Activated CD8-positive, alpha-beta memory T cell treated with anti-CD3 and anti-CD28 coated beads, Interleukin-2, amount 50 U/mL, for 1 hour (primary cell): ENCODE data around the gene PRR5.
"Not testable (repeated sequence)": the region's sequence is repeated elsewhere in the genome, so short reads cannot be mapped to it uniquely, and the experiment has no call there.

Experiments
- DNase-seq: peaks from one replicate; pipeline ENCODE4 v3.0.0-alpha.2; 2020; ENCODE audit errors: extremely low read depth

The PRR5 gene

DNA sequence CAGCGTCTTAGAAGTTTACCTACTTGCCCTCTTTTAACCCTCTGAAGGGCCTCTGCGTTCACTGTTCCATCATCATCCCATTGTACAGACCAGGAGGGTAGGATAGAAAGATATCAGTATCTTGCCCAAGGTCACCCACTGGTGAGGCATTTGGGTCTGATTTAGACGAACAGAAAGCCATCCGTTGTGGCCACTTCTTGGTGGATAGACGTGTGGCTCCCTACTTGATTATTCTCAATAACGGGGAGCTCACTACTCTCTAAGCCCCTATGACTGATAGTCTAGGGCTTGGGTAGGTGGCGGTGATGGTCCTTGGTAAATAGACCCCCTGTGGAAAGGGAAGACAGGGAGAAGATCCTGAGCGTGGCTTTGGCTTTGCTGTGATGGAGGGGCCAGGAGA is 28.6 kb upstream of the PRR5 start:
- no peak for DNase-seq

DNA sequence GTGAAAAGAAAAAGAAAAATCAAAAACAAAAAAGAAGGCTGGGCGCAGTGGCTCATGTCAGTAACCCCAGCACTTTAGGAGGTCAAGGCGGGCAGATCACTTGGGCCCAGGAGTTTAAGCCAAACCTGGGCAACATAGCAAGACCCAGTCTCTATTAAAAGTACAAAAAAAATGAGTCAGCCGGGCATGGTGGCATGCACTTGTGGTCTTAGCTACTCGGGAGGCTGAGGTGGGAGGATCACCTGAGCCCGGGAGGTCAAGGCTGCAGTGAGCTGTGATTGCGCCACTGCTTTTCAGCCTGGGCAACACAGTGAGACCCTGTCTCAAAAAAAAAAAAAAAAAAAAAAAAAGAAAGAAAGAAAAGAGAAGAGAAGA is 26.0 kb upstream of the PRR5 start:
- not testable (repeated sequence) for DNase-seq

DNA sequence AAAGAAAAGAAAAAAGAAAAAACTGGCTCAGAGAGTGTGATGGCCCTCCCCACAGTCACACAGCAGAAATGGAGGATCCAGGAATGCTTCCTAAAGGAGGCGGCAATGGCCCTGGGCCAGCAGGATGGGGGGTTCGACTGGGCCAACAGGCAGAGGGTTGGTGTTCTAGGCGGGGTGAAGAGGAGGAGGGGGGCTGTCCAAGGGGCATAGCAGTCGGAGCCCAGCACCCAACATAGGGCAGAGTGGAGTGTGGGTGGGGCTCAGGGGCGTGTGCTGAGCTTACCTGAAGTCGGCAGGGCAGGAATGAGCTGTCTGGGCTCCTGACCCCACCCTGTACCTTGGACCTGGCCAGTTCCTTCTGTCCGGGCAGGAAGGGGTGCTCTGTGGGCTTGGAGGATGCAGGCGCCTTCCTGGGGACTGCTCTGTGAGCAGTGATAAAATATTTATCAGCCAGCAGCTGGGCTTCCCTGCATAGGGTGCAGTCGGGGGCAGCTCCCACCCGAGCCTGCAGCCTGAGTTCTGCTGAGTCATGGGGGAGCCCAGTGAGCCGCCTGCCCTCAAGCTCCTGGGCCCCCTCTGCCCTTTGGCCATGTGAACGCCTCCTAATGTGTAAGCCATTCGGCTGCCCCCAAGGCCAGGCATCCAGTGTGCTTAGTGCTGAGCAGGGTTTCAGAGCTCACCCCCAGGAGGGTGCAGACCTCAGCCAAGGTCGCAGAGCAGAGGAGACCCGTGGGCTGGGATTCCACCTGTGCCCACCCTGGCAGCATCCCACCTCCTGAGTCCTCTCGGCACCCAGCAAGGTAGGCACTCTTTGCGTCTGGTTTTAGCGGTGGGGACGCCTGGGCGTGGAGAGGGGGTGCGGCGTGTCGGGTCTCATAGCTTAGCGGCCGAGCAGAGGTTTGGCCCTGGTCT is 25.3 kb upstream of the PRR5 start:
- DNase-seq = no peak

DNA sequence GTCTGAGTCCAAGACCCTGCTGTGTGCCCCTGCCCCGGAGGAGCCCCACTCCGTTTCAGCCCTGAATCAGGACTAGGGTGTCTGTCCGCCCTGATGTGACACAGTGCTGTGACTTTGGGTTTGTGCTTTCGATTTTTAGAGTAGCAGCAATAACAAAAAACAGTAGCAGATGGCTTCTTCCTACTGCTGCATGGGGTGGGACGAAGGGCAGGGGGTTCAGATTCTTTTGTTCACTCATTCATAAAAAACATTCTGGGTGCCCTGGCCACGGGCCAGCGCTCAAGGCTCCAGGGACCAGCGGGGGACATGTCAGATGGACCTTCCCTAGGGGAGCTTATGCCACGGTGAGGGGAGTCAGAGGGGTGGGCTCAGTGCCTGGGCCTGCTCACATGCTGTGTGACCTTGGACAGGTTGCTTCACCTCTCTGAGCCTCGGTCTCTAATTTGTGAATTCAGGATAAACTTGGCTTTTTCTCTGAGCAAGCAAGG is 24.6 kb upstream of the PRR5 start:
- DNase-seq = no peak

DNA sequence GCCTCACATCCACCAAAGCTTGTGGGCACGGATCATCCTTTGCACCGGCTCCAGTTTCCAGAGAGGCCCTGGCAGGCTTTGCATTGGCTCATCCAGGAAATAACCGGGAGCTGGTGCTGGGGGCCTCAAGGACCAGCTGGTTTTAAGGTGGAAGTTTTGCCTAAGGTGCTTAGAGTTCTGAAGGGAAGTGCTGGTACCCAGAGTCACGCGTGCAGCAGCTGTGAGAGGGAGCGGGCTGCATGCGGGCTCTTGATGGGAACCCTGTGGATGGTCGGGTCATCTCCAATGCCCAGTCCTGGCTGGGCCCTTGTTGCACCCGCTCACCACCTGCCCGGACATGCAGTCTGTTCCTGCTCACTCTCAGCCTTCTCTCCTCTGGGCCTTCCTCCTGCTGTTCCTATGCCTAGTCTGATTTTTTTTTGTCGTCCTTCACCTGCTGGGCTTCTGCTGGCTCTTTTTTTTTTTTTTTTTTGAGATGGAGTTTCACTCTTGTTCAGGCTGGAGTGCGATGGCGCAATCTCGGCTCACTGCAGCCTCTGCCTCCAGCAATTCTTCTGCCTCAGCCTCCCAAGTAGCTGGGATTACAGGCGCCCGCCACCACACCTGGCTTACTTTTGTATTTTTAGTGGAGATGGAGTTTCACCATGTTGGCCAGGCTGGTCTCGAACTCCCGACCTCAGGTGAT is 24.0 kb upstream of the PRR5 start:
- DNase-seq = no peak

DNA sequence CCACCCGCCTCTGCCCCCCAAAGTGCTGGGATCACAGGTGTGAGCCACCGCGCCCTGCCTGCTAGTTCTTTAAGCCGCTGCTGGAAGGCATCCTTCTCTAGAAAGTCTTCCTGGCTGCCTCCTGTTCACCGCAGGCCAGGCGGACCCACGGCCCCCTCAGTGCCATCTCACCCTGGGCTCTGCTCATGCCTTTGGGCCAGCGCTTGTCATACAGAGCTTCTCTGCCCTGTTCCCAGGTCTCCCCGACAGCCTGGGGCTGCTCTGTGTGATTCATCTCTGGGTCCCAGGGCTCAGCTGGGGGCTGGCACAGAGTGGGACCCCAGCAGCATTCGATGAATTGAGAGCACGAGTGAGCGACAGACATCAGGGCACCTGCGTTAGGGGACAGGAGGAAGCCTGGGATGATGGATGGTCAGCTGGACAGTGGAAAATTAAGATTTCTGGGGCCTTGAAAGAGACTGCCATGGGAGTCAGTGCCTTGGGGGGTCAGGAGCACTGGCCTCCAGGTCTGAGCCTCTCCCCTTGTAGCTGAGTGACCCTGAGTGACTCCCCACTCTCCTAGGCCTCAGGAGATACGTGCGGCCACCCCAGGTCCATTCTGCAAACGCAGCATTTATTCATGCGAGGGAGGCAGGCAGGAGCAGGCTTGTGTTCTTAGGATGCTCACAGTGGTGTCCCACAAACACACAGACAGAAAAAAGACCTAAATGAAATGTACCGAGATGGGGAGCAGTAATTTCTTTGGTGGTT is 23.3 kb upstream of the PRR5 start:
- no peak for DNase-seq

DNA sequence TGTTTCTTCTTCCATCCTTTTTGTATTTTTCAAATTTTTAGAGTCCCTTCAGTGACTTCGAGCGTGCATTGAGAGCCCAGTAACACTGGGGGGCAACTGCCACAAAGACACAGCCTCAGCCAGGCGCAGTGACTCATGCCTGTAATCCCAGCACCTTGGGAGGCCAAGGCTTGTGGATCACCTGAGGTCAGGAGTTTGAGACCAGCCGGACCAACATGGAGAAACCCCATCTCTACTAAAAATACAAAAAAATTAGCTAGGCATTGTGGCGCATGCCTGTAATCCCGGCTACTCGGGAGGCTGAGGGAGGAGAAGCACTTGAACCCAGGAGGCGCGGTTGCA is 22.7 kb upstream of the PRR5 start:
- not testable (repeated sequence) for DNase-seq

DNA sequence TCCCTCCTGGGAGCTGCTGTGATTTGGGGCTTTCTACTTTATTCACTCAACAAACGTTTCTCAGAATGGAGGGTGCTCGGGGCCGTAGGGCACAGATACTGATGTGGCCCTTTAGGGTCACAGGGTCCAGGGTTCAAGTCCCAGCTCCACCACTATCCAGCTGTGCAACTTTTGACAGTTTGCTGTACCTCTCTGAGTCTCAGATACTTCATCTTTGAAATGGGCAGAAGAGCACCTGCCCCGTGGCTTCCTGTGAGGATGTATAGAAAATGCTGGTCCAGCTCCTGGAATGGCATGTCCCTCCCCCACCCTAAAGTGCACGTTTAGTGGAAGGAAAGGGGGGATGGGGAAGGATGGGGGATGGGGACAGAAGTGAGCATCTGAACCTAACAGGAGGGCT is 21.9 kb upstream of the PRR5 start:
- no peak for DNase-seq

DNA sequence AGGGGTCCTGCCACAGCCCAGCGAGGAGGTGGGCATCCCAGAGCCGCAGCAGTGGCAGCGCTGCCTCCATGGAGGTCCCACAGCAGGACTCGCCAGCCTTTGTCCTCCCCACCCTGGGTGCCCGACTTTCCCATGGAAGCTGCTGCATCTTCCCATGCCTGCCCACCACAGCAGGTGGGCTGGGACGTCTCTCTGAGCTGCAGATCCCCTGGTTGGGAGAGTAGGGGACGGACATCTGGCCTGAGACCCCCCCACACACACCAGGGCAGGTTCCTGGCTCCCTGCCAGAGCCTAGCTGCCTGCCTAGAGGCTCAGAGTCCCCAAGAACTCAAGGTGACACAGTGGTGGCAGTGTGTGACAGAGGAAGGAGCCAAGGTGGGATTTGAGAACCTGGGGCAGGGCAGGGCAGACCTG is 21.5 kb upstream of the PRR5 start:
- DNase-seq = no peak

DNA sequence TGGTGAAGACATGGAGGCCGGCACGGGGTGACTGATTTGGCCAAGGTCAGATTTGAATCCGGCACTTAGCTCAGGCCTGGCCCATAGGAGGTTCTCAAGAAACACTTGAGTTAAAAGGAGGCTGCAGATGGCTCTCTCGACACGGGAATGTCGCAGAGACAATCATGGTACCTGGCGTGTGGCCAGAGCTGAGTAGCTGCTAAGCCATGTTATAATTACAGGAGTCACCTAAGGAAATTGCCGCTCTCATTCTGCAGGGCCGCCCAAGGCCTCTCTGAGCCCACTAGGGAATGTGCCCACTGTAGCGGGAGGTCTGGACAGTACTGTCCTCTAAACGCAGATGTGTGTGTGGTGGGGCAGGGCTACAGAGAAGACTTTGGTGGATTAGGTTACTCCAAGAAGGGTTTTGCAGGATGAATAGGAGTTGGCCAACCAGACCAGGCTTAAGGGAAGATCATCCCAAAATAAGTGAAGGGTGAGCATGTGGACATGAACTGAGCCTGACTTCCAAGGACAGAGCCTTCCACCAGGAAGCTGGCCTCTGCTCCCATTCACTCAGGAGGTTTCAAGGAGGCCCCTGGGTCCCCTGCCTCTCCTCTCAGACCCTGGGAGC is 19.3 kb upstream of the PRR5 start:
- no peak for DNase-seq

DNA sequence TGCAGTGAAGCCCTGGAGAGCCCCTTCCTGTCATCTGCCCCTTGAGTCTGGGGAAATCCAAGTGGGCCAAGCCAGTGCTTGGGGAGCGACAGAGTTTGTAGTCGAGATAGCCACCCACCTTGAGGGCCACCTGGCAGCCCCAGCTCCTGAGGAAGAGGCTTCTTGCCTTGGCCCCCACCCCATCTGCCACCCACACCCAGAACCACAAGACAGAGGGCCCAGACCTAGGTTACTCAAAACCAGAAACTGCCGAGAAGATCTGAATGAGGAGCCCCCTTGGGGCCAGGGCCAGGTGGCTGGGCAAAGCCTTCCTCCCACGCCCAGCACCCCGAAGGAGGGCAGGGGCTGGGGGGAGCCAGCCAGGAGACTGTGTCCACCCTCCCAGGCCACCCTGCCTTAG is 18.8 kb upstream of the PRR5 start:
- DNase-seq = no peak

DNA sequence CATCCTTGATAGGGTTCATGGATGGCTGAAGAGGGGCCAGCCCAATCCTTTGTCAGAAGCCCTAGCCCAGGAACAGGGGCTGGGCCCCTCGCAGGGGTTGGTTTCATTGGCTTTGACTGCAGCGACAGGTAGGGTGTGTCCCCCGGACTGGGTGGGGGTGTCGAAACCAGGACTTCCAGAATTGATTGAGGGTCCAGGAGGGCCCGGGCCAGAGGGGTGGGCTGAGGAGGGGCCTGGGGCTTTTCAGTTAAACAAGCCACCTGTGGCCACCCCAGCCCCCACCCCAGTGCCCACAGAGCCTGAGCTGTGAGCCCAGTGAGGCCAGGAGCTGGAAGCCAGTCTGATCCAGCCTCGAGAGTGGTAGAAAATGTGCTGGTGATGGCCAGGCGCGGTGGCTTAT is 18.1 kb upstream of the PRR5 start:
- DNase-seq = no peak

DNA sequence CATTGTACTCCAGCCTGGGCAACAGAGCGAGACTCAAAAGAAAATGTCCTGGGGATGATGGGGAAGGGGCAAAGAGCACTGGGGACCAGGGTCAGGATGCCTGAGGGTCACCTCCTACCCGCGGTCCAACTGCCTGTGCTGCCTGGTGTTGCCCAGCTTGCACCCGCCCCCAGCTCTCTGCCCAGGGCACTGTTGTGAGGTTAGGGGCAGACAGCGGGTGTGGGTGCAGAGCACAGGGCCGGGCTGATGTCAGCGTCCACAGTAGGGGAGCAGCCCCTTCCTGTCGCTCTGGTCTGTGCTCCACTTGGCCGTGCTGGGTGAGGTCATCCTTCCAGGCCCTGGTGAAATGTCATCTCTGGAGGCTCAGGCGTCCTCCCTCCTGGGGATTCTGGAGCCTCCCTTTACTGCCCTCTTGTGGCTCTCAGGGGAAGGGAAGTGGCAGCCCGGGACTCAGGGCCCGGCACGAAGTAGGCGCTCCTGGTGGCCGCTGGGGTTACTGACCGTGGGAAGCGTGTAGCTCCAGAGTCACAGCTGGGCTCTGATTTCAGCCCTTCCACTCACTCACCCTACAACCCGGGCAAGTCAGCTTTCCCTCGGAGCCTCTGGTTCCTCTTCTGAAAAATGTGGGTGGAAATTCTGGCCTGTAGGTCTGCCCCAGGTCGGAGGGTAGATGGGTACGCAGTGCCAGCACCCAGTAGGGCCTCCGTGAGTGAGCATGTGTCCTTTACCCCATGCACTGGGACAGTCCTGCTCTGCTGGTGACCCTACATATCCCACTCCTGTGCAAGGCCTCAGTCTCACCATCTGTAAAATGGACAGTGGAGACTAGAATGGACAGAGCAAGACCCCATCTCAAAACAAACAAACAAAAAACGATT is 17.3 kb upstream of the PRR5 start:
- DNase-seq = peak; percentile 55

DNA sequence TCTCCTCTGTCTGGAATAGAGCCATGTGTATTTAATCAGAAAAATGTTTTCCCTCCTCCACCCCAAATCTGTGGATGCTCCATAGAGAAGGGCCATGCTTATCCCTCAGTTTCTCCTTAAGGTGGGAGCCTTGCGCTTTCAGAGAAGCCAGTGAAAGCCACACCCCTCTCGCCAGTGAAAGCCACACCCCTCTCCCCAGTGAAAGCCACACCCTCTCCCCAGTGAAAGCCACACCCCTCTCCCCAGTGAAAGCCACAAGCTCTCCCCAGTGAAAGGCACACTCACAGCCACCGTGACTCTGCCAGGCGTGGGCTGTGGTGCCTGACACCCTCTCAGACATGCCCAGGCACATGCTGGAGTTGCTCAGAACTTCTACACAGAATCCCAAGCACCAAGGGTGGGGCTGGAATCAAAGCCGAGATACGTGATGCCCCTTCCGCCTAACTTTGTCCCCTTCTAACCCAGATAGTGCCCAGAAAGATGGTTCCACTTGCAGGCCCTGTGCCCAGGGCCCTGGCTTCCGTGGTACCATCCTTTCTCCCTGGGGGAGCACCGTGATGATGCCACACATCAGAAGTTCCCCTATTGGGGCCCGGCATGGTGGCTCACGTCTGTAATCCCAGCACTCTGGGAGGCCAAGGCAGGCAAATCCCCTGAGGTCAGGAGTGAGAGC is 16.5 kb upstream of the PRR5 start:
- DNase-seq = peak; percentile 63

DNA sequence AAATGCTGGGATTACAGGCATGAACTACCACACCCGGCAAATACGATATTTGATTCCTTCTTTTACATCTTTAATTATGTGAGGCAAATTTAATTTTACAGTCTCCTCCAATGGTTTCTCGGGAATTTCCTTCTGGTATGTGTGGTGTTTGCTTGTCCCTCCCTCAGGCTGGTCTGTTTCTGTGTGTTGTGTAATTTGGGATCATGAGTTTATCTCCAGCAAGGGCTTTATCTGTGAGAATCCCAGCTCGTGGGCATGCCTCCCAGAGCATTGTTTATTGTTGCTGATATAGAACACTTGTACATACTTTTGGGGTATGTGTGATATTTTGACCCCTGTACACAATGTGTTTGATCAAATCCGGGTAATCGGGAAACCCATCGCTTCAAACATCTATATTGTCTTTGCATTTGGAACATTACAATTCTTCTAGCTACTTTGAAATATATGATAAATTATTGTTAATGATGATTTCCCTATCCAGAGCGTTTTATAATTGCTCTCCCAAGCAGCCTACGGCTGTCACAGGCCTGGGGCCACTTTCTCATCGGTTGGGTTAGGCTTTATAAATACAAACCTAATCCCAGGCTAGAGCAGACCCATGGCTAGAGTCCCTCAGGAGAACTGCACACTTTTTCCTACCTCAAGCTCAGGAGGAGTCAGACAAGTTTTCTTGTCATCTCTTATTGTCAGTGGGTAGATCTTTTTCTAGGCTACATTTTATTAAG is 15.0 kb upstream of the PRR5 start:
- DNase-seq = no peak

DNA sequence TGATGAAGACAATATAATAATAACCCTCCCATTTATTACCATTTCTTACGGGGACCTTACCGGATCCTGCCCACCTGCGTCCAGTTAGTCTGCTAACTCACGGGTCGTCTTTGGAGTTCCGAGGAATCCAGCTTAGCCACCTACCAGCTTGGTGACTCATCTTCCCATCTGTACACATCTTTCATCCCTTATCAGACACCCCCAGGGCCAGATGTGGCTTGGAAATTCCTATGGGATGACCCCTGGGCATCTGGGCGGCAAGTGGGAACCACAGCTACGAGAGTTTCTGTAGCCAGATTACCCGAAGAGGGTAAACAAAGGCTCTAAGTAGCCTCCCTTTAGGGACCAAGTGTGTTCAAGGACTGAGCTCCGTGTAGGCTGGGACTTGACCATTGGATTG is 12.8 kb upstream of the PRR5 start:
- no peak for DNase-seq

DNA sequence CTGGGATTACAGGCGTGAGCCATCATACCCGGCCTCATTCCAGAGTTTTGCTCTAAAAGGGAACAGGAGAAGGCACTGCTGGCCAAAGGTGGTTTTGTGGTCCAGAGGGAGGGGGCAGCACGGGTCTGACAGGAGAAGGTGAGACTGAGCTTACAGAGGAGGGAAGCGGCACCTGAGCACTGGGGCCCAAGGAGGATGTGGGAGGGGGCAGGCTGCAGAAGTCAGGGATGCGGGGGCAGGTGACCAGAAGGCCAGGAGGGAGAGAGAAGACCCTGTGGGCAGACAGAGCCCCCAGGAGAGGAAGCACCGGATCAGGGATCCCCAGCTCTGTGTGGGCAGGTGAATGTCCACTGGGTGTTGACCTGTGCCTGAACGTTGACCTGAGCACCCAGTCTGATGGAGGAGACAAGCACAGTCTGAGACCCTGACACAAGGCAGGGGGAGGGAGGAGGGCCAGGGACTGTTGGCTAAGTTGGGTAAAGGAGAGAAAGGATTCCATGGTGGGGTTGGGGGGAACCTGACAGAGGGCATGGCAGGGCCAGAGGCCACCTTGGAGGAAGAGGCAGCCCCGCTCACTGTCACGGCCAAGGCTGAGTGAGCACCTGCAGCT is 12.0 kb upstream of the PRR5 start:
- no peak for DNase-seq

DNA sequence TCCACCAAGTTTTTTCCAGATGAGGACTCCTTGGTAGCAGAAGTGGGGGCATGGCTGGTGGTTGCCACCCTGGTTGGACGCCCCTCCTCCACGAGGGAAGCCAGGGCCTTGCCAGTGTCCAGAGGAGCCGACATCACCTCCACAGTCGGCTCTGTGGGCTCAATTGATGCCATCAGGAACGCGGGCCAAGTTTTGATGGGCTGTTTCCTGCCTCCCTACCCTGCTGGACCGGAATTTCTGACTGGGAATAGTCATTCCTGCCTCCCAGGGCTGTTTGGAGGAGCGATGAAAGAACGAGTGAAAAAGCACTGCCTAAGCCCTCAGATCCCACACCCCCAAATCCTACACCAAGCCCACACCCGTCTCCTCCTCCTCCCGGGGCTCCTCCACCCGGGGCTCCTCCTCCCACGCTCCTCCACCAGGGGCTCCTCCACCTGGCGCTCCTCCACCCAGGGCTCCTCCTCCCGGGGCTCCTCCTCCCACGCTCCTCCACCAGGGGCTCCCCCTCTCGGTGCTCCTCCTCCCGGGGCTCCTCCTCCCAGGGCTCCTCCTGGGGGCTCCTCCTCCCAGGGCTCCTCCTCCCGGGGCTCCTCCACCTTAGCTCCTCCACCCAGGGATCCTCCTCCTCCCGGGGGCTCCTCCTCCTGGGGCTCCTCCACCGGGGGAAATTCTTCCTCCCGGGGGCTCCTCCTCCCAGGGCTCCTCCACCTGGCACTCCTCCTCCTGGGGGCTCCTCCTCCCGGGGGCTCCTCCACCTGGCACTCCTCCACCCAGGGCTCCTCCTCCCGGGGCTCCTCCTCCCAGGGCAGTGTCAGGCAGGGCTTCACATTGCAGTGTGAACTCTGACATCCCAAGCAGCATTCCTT is 10.0 kb upstream of the PRR5 start:
- no peak for DNase-seq

DNA sequence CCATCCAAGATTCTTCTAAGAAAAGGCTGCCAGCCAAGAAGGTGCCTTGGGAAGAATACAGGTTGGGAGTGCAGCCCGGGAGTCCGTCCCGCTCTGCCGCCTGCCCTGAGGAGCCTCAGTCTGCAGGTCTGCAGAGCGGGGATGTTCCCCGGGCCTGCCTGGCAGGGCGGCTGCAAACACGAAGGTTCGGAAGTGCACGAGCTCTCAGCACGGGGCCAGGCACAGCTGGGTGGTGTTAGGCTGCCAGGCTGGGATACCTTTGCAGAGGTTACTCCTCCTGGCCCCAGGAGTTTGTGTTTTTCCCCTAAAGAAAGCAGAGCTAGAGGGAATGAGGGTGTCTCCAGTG is 9.4 kb upstream of the PRR5 start:
- no peak for DNase-seq
